Measurements from ENCODE around the gene LRP5.

The LRP5 gene

DNA sequence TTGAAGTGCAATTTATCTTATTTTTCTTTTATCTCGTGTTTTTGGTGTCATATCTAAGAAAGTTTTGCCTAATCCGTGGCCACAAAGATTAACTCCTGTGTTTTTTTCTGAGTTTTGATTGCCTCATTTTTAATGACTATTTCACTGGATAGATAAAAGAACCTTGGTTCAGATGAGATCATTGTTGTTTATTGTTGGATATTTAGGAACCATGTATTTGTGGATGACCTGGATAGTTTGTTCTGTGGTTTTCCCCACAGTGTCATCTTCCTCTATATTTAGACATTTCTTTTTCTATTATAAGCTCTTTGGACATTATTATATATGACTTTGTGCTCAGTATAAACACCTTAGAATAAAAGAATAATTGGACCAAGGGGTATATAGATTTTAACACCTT, 185.4 kb downstream of the LRP5 start:
- Histone ChIP-seq H3K36me3 (ENCODE audit: control insufficient read depth, insufficient read depth, low read length) (no peaks in the 10 kb centered on the region), H3K27ac (ENCODE audit: insufficient read depth, low read length, poor library complexity, severe bottlenecking) (no peak overlapping the region), H3K4me1 (ENCODE audit: control insufficient read depth, insufficient read depth, low read length, poor library complexity, severe bottlenecking) (peaks cover 16% of the 10 kb centered on the region)

DNA sequence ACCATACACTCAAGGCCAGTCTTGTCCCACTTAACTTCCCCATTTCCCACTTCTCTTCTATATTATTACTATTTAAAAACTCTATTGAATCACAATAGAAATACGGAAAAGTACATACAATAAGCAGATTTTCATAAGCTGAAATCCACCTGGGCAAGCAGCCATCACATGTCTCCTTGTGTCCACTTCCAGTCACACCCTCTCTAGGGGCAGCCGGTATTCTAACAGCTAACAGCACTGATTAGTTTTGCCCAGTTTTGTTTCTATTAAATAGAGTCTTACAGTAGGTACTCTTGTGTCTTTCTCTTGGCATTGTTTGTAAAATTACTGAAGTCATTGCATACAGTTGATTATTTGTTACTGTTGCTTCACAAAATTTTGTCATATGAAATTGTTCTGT, 185.9 kb downstream of the LRP5 start:
- Histone ChIP-seq H3K27ac (ENCODE audit: insufficient read depth, low read length, poor library complexity, severe bottlenecking) (no peak overlapping the region), H3K9me3 (ENCODE audit: control insufficient read depth, low read length) (no peaks in the 10 kb centered on the region), H3K4me3 (ENCODE audit: insufficient read depth, low read depth, low read length, poor library complexity, severe bottlenecking) (no peak overlapping the region), H3K4me1 (ENCODE audit: control insufficient read depth, insufficient read depth, low read length, poor library complexity, severe bottlenecking) (peaks cover 18% of the 10 kb centered on the region), H3K36me3 (ENCODE audit: control insufficient read depth, insufficient read depth, low read length) (no peaks in the 10 kb centered on the region), H3K27me3 (replicated peaks; ENCODE audit: control insufficient read depth, insufficient read depth, low read length, poor library complexity, severe bottlenecking) (no peaks in the 10 kb centered on the region)
- DNase-seq: no peak

More for the DNA sequence above, 185.4 kb downstream of the LRP5 start:
- Histone ChIP-seq H3K4me3 (ENCODE audit: insufficient read depth, low read depth, low read length, poor library complexity, severe bottlenecking) (no peak overlapping the region), H3K9me3 (ENCODE audit: control insufficient read depth, low read length) (no peaks in the 10 kb centered on the region), H3K27me3 (replicated peaks; ENCODE audit: control insufficient read depth, insufficient read depth, low read length, poor library complexity, severe bottlenecking) (no peaks in the 10 kb centered on the region)
- DNase-seq: no peak

Data from effector memory CD4-positive, alpha-beta T cell (primary cell).